ENCODE measurements around the gene ZNF358.

DNA sequence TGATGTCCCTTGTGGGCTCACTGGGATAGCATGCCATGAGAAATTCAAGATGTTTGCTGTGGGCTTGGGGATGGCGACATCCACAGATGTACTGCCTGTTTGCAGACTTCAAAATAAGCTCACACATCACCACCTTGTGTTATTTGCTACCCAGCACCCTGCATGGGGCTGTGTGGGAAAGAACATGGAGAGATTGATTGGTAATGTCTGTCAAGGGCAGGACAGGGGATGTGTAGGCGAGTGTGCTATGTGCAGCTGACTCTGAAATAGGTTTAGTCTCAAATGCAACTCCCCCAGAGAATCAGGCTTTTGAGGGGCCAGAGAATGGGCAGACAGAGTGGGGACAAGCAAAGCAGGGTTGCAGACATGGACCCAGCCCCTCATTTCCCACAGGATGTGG is 44.4 kb downstream of the ZNF358 start:
- TF ChIP-seq, protein P1, sequence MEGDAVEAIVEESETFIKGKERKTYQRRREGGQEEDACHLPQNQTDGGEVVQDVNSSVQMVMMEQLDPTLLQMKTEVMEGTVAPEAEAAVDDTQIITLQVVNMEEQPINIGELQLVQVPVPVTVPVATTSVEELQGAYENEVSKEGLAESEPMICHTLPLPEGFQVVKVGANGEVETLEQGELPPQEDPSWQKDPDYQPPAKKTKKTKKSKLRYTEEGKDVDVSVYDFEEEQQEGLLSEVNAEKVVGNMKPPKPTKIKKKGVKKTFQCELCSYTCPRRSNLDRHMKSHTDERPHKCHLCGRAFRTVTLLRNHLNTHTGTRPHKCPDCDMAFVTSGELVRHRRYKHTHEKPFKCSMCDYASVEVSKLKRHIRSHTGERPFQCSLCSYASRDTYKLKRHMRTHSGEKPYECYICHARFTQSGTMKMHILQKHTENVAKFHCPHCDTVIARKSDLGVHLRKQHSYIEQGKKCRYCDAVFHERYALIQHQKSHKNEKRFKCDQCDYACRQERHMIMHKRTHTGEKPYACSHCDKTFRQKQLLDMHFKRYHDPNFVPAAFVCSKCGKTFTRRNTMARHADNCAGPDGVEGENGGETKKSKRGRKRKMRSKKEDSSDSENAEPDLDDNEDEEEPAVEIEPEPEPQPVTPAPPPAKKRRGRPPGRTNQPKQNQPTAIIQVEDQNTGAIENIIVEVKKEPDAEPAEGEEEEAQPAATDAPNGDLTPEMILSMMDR (IDR thresholded peaks at IDR 0.05), result no peak
- TF ChIP-seq POLR2A (IDR thresholded peaks at IDR 0.05), result no peak

Data from body of pancreas (tissue), 4 donors.